ENCODE data around the gene FBN1. TPM values are rescaled to one million over a fixed set of nuclear protein-coding genes. Genes with fewer than 3 reads are reported as not detected.

The FBN1 gene
- total and polyA plus RNA-seq, 7 donors = 7.7 to 40.6 (median 16.4) TPM

DNA sequence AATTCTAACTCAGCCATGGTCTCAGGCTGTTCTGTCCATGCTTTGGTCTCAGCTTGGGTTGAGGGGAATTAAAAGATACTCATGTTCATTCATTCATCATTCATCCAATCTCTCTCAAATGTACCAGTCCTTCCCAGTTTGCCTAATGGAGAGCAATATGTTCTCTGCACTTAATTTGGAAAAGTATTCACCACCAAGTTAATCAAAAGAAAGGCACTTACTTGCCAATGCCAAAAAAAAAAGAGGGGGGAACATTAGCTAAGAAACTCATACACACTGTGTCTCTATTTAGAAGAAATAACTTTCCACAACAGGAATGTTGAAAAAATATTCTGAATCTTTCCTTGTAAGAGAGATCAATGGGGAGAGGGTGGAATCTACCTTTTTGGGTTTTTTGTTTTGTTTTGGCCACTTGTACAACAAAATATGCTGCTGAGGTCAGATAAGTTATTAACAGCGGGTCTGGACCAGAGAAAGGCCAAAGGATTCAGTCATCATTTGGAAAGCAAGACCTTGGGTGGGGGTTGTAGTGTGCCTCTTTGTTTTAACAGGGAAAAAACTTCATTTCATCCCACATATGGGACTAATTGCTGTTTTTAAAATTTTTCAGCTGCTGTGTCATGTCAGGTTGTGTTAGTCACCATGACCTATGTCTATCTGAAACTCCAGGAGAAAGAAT is 152.3 kb downstream of the FBN1 start:
- Histone ChIP-seq H3K4me1 (no peaks in the 10 kb centered on the region), H3K27ac (no peak overlapping the region), H3K9me3 (no peaks in the 10 kb centered on the region), H3K27me3 (ENCODE audit: insufficient read depth in 3 of 3, low read length in 2 of 3) (no peaks in the 10 kb centered on the region), H3K4me3 (no peak overlapping the region), H3K36me3 (ENCODE audit: insufficient read depth in 1 of 2, low read depth in 1 of 2) (peaks cover 0 to 14% of the 10 kb centered on the region in 2 donors)
- DNase-seq = no peak
- intact Hi-C loops (cut with DNase I) = no loop called here
- WGBS, 3 donors = 39 to 73% (median 48%) methylated on average over 1 of the region's 1 CpG
- peak in 3 of 4 donors; percentile 11 to 65 (median 41) for ATAC-seq
- TF ChIP-seq, protein P1, sequence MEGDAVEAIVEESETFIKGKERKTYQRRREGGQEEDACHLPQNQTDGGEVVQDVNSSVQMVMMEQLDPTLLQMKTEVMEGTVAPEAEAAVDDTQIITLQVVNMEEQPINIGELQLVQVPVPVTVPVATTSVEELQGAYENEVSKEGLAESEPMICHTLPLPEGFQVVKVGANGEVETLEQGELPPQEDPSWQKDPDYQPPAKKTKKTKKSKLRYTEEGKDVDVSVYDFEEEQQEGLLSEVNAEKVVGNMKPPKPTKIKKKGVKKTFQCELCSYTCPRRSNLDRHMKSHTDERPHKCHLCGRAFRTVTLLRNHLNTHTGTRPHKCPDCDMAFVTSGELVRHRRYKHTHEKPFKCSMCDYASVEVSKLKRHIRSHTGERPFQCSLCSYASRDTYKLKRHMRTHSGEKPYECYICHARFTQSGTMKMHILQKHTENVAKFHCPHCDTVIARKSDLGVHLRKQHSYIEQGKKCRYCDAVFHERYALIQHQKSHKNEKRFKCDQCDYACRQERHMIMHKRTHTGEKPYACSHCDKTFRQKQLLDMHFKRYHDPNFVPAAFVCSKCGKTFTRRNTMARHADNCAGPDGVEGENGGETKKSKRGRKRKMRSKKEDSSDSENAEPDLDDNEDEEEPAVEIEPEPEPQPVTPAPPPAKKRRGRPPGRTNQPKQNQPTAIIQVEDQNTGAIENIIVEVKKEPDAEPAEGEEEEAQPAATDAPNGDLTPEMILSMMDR (IDR thresholded peaks at IDR 0.05) = no peak

DNA sequence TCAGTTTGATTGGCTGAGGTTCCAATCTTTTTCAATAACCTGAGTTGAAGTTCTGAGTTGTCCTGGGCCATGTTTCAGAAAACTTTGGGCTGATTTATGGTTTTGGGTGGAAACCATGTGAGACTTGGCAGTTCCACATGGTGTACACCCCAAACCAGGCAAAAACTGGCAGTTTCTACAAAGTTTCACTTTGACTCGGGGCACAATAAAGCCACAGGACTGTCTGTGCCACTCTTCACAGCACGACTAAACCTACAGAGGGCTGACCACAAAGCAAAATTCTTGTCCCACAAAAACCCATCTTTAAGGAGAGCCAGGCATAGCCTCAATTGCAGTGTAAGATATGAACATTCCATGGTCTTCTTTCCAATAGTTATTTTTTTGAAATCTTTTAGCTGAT is 159.3 kb downstream of the FBN1 start:
- DNase-seq (no peak), ATAC-seq (no peak)
- Histone ChIP-seq H3K27me3 (ENCODE audit: insufficient read depth in 3 of 3, low read length in 2 of 3) (no peaks in the 10 kb centered on the region), H3K9me3 (no peaks in the 10 kb centered on the region), H3K4me1 (no peaks in the 10 kb centered on the region), H3K27ac (no peak overlapping the region), H3K4me3 (no peak overlapping the region), H3K36me3 (ENCODE audit: insufficient read depth in 1 of 2, low read depth in 1 of 2) (peaks cover 0 to 8% of the 10 kb centered on the region in 2 donors)
- TF ChIP-seq, protein P1 (IDR thresholded peaks at IDR 0.05) = no peak
- intact Hi-C loops (cut with DNase I) = no loop called here
- WGBS, 3 donors = 35 to 74% (median 39%) methylated on average over 2 of the region's 2 CpGs

DNA sequence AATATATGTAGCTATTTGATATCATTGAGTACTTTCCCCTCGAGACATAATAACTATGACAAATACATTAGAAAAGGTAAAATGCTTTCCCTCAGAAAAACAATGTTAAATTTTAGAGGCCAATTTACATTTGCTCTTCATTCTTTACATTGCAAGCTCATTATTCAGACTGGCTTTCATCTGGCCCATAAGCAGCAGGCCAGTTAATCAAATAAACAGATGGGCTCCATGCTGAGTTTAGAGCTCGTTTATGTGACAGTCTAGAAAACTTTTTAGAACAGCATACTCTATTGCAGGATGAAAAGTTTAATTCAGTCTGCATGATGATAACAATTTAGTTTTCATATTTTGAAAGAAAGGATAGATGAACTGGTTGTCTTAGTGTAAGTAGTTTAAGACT is 163.7 kb downstream of the FBN1 start:
- no peak for ATAC-seq
- Histone ChIP-seq H3K27me3 (ENCODE audit: insufficient read depth in 3 of 3, low read length in 2 of 3) (no peaks in the 10 kb centered on the region), H3K4me3 (no peak overlapping the region), H3K9me3 (no peaks in the 10 kb centered on the region), H3K36me3 (ENCODE audit: insufficient read depth in 1 of 2, low read depth in 1 of 2) (no peaks in the 10 kb centered on the region), H3K4me1 (no peaks in the 10 kb centered on the region), H3K27ac (no peak overlapping the region)
- WGBS, 3 donors = 53 to 71% (median 58%) methylated on average over 2 of the region's 2 CpGs
- no peak for DNase-seq
- TF ChIP-seq, protein P1 (IDR thresholded peaks at IDR 0.05) = no peak
- intact Hi-C loops (cut with DNase I) = no loop called here

DNA sequence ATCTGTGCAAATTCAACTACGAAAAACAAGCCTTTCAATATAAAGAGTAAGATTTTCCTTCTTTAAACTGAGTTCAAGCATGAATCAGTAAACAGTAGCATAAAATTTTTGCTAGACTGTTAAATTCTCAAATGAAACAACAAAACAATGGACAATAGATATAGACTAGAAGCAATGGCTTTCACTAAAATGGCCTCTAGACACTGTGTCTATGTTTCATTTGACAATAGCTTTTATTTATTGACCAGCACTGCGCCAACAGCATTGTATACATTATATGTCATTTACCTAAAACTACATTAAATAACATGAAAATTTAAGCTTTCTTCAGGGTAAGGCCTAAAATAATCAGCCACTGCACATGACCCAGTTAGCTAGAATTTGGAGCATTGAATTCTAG is 165.8 kb downstream of the FBN1 start:
- intact Hi-C loops (cut with DNase I) = no loop called here
- Histone ChIP-seq H3K9me3 (no peaks in the 10 kb centered on the region), H3K4me1 (no peaks in the 10 kb centered on the region), H3K27me3 (ENCODE audit: insufficient read depth in 3 of 3, low read length in 2 of 3) (no peaks in the 10 kb centered on the region), H3K36me3 (ENCODE audit: insufficient read depth in 1 of 2, low read depth in 1 of 2) (no peaks in the 10 kb centered on the region), H3K27ac (no peak overlapping the region), H3K4me3 (no peak overlapping the region)
- WGBS, 3 donors = 94 to 98% (median 96%) methylated on average over 2 of the region's 2 CpGs
- TF ChIP-seq, protein P1 (IDR thresholded peaks at IDR 0.05) = no peak
- ATAC-seq (no peak), DNase-seq (no peak)

DNA sequence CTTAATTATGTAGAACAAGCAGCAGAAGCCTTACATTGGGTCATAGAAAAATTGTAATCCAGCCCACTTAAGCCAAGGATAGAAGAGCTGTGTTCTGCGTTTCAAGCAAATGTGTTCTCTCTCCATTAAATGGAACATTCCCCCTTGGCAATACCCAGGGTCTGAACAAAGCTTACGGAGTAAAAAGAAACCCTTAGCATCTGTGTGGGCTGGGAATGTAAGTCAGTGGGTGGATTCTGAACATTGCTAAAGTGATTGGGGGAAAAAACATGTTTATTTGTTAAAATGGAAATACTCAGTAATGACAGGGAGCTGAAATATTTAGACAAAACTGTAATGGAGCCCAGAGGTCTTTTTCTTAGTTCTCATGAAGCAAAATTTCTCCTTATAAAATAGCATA is 166.9 kb downstream of the FBN1 start:
- intact Hi-C loops (cut with DNase I) = no loop called here
- H3K4me3 ChIP-seq = no peak overlapping the region
- DNase-seq (no peak), ATAC-seq (no peak)
- no peaks in the 10 kb centered on the region for H3K36me3 ChIP-seq (ENCODE audit: insufficient read depth in 1 of 2, low read depth in 1 of 2)
- TF ChIP-seq, protein P1 (IDR thresholded peaks at IDR 0.05) = no peak
- H3K4me1 ChIP-seq = no peaks in the 10 kb centered on the region
- H3K27me3 ChIP-seq (ENCODE audit: insufficient read depth in 3 of 3, low read length in 2 of 3) = no peaks in the 10 kb centered on the region
- no peak overlapping the region for H3K27ac ChIP-seq
- 58 to 86% (median 66%) methylated on average over 2 of the region's 2 CpGs for WGBS, 3 donors
- no peaks in the 10 kb centered on the region for H3K9me3 ChIP-seq
